ENCODE results near the gene ZNF407. TPM values are rescaled to one million over a fixed set of nuclear protein-coding genes. Genes with fewer than 3 reads are reported as not detected.

Gene ZNF407
- total RNA-seq, 1 experiment from 2014 or later = 7.6 TPM

- H3K4me1 ChIP-seq (ENCODE audit: control insufficient read depth in 1 of 2, insufficient read depth in 2 of 2, low read length in 2 of 2) = peaks cover 5 to 13% of the 10 kb centered on the region in 2 experiments; a peak in 3 of 4 replicates
- BruUV-seq (replicated peaks) = no TSS peak
- ChIA-PET POLR2A (no interaction called here), CTCF (no interaction called here), RAD21 (ENCODE audit: low non-redundant PET in 1 of 2, low total read pairs in 2 of 2, uncharacterized antibody in 2 of 2, unreplicated experiment in 2 of 2) (no interaction called here)
- no peak for TF ChIP-seq POLR2AphosphoS5 (IDR thresholded peaks at IDR 0.05; ENCODE audit: low read depth, low read length)
- no peak for TF ChIP-seq ZNF274 (IDR thresholded peaks at IDR 0.05; ENCODE audit: low read depth, low read length)
- TF ChIP-seq REST (IDR thresholded peaks at IDR 0.05; ENCODE audit: low read depth) = no peak
- no peak for TF ChIP-seq FOSL1 (IDR thresholded peaks at IDR 0.05; ENCODE audit: low read depth)
- TF ChIP-seq ELF1 (IDR thresholded peaks at IDR 0.05; ENCODE audit: borderline replicate concordance, low read depth) = no peak
- no peak for TF ChIP-seq RAD21 (IDR thresholded peaks at IDR 0.05; ENCODE audit: low read depth)
- TF ChIP-seq SRF (IDR thresholded peaks at IDR 0.05; ENCODE audit: low read depth) = no peak
- no peak for TF ChIP-seq EZH2phosphoT487 (IDR thresholded peaks at IDR 0.05; ENCODE audit: borderline replicate concordance)
- TF ChIP-seq YY1 (IDR thresholded peaks at IDR 0.05; ENCODE audit: extremely low read depth, insufficient replicate concordance, low read depth, low read length) = no peak
- no peak for TF ChIP-seq POLR2A (IDR thresholded peaks at IDR 0.05; ENCODE audit: borderline replicate concordance, extremely low read depth, insufficient read depth, insufficient read length)
- no peak for TF ChIP-seq CBX3 (IDR thresholded peaks at IDR 0.05; ENCODE audit: low read depth)
- TF ChIP-seq SIN3A (IDR thresholded peaks at IDR 0.05; ENCODE audit: low read depth) = no peak
- no peak for TF ChIP-seq ATF3 (IDR thresholded peaks at IDR 0.05)
- no peak for TF ChIP-seq JUND (IDR thresholded peaks at IDR 0.05)
- no peak for TF ChIP-seq ZBTB33 (IDR thresholded peaks at IDR 0.05; ENCODE audit: extremely low read depth, insufficient replicate concordance, low read length)
- TF ChIP-seq TCF7L2 (IDR thresholded peaks at IDR 0.05; ENCODE audit: borderline replicate concordance, extremely low read depth, insufficient read depth, insufficient read length) = no peak
- no peaks in the 10 kb centered on the region for H3K9me3 ChIP-seq (ENCODE audit: control insufficient read depth in 1 of 2, insufficient read depth in 1 of 2, low read depth in 1 of 2, low read length in 2 of 2)
- no peaks in the 10 kb centered on the region for H3K9me2 ChIP-seq (ENCODE audit: insufficient read depth)
- intact Hi-C loops (cut with micrococcal nuclease) = no loop called here
- H3K4me3 ChIP-seq (replicated peaks in 1 of 2; ENCODE audit: low read depth in 1 of 2, low read length in 2 of 2) = no peak overlapping the region
- H3K27ac ChIP-seq (ENCODE audit: low read depth, low read length) = no peak overlapping the region
- H3K27me3 ChIP-seq (ENCODE audit: insufficient read depth, low read length) = no peaks in the 10 kb centered on the region
- no peak for ATAC-seq
- no peaks in the 10 kb centered on the region for H3K36me3 ChIP-seq (ENCODE audit: control insufficient read depth in 1 of 2, insufficient read depth in 2 of 2, low read length in 2 of 2)
- no peaks in the 10 kb centered on the region for H4K20me1 ChIP-seq (ENCODE audit: insufficient read depth)
- H3K4me2 ChIP-seq (ENCODE audit: low read length) = no peak overlapping the region
- DNase-seq (ENCODE audit: low read depth, low spot score) = no peak
- H2AFZ ChIP-seq (ENCODE audit: low read depth, low read length, poor library complexity, severe bottlenecking) = no peak overlapping the region
- H3K79me2 ChIP-seq (ENCODE audit: insufficient read depth, low read length) = no peaks in the 10 kb centered on the region
- H3K9ac ChIP-seq (ENCODE audit: low read length) = no peak overlapping the region
These were observed 276.0 kb downstream of the ZNF407 start for GRCh38 chr18:74873629-74874028.
